Activated B cell treated with CpG ODN at 0.5 μM for 24 hours (primary cell): ENCODE data around the gene MYOM3. TPM values are rescaled to one million over a fixed set of nuclear protein-coding genes. Genes with fewer than 3 reads are reported as not detected.
"Not testable (repeated sequence)": the region's sequence is repeated elsewhere in the genome, so short reads cannot be mapped to it uniquely, and the experiment has no call there.

Experiments used
- ATAC-seq: fragments of 200-7000 bp; cut with Tn5 transposase; one replicate; pipeline ENCODE4 v1.10.0; 2021; ENCODE audit warnings: low read depth, mild to moderate bottlenecking, moderate library complexity
- CTCF ChIA-PET: fragments of 350-600 bp; sonication (Branson Sonifier 250); formaldehyde crosslinking; loops from one replicate; lab custom pipeline; 2021; ENCODE audit warnings: antibody characterized with exemption; lab: Charles Lee
- POLR2A ChIA-PET: fragments of 350-600 bp; sonication (Branson Sonifier 250); formaldehyde crosslinking; loops from one replicate; lab custom pipeline; 2021; ENCODE audit warnings: antibody characterized with exemption; lab: Charles Lee
- DNase-seq: peaks from one replicate; pipeline ENCODE4 v3.0.0; 2022
- H3K27ac Mint-ChIP-seq: one replicate; pipeline ENCODE4 v1.8.0; 2020; ENCODE audit warnings: mixed read lengths
- H3K27me3 Mint-ChIP-seq: one replicate; pipeline ENCODE4 v1.8.0; 2021; ENCODE audit warnings: mixed read lengths
- H3K36me3 Mint-ChIP-seq: one replicate; pipeline ENCODE4 v1.8.0; 2021; ENCODE audit warnings: low read depth, mixed read lengths
- H3K4me1 Mint-ChIP-seq: one replicate; pipeline ENCODE4 v1.8.0; 2021; ENCODE audit warnings: mixed read lengths
- H3K4me3 Mint-ChIP-seq: one replicate; pipeline ENCODE4 v1.8.0; 2020; ENCODE audit warnings: mild to moderate bottlenecking, mixed read lengths
- H3K9me3 Mint-ChIP-seq: one replicate; pipeline ENCODE4 v1.8.0; 2020; ENCODE audit warnings: mixed read lengths
- CTCF ChIP-seq: fragments of 200-600 bp; IDR thresholded peaks from one replicate; pipeline ENCODE4 v1.8.0; 2022; ENCODE audit warnings: antibody characterized with exemption, mild to moderate bottlenecking
- intact Hi-C: fragments of 100-400 bp; cut with micrococcal nuclease; formaldehyde crosslinking; loops from one replicate; pipeline ENCODE4 v1.15.1; 2024
- total RNA-seq: library from RNA; stranded (reverse); gene quantifications from 2 replicates; pipeline ENCODE4 v1.2.3, GENCODE V29; 2022

Gene MYOM3
- total RNA-seq, 1 donor from 2014 or later = not detected

- POLR2A ChIA-PET = no interaction called here
- CTCF ChIA-PET = no interaction called here
Observed at GRCh38 chr1:24009406-24009805, 102.5 kb downstream of the MYOM3 start.

GRCh38 chr1:24008574-24009184 lies 103.3 kb downstream of the MYOM3 start:
- ATAC-seq, H3K9me3 Mint-ChIP-seq, intact Hi-C loops, H3K27ac Mint-ChIP-seq, POLR2A ChIA-PET, CTCF ChIA-PET, DNase-seq, H3K4me3 Mint-ChIP-seq, H3K36me3 Mint-ChIP-seq, H3K4me1 Mint-ChIP-seq: not testable (repeated sequence)
- peaks cover 14% of the 10 kb centered on the region for H3K27me3 Mint-ChIP-seq

More at GRCh38 chr1:24009406-24009805, 102.5 kb downstream of the MYOM3 start:
- H3K4me1 Mint-ChIP-seq = no peaks in the 10 kb centered on the region
- peaks cover 17% of the 10 kb centered on the region for H3K27me3 Mint-ChIP-seq
- no peak for DNase-seq
- no peak overlapping the region for H3K27ac Mint-ChIP-seq
- H3K36me3 Mint-ChIP-seq = no peaks in the 10 kb centered on the region
- H3K4me3 Mint-ChIP-seq = no peak overlapping the region
- H3K9me3 Mint-ChIP-seq = no peaks in the 10 kb centered on the region
- ATAC-seq = no peak
- intact Hi-C loops = no loop called here
- no peak for TF ChIP-seq CTCF

GRCh38 chr1:24007079-24007478 lies 104.9 kb downstream of the MYOM3 start:
- POLR2A ChIA-PET = interaction anchor here (0.6 kb wide), 1 partner anchor 14 kb away, joined by 3 read pairs; no protein-coding TSS in a partner anchor
- ATAC-seq (no peak), DNase-seq (no peak)
- Mint-ChIP-seq H3K27me3 (peaks cover 10% of the 10 kb centered on the region), H3K27ac (no peak overlapping the region), H3K36me3 (no peaks in the 10 kb centered on the region), H3K4me1 (peaks cover 8% of the 10 kb centered on the region), H3K9me3 (no peaks in the 10 kb centered on the region), H3K4me3 (no peak overlapping the region)
- TF ChIP-seq CTCF = no peak
- intact Hi-C loops = no loop called here
- CTCF ChIA-PET = no interaction called here

Other genes starting within 250 kb of the MYOM3 start
- 9.5 and 10.7 TPM in 2 replicates for gene FUCA1, start 243.8 kb downstream of the MYOM3 start, total RNA-seq
- gene CNR2, start 198.8 kb downstream of the MYOM3 start, total RNA-seq = 44.5 and 51.0 TPM in 2 replicates
- 175 and 184 TPM in 2 replicates for gene PNRC2, start 152.3 kb downstream of the MYOM3 start, total RNA-seq
- 168 and 192 TPM in 2 replicates for gene SRSF10, start 131.8 kb downstream of the MYOM3 start, total RNA-seq
- 0.09 TPM in 1 of 2 replicates, not detected in the other for gene IL22RA1, start 31.0 kb upstream of the MYOM3 start, total RNA-seq
- 38.6 and 39.2 TPM in 2 replicates for gene IFNLR1, start 75.2 kb upstream of the MYOM3 start, total RNA-seq
- 0.64 and 0.78 TPM in 2 replicates for gene GRHL3, start 207.2 kb upstream of the MYOM3 start, total RNA-seq